ENCODE results near the gene CDHR1. TPM values are rescaled to one million over a fixed set of nuclear protein-coding genes. Genes with fewer than 3 reads are reported as not detected.
"Not testable (repeated sequence)": the region's sequence is repeated elsewhere in the genome, so short reads cannot be mapped to it uniquely, and the experiment has no call there.

CDHR1 gene
- total and polyA plus RNA-seq, 2 experiments from 2014 or later, result 3.2 to 6.6 TPM

GRCh38 chr10:84147347-84147746 is 47.0 kb upstream of the CDHR1 start (continued):
- TF ChIP-seq REST (IDR thresholded peaks at IDR 0.05; ENCODE audit: unreplicated experiment) (no peak), ZNF114 (CRISPR knock-in tag; IDR thresholded peaks at IDR 0.05) (no peak), JUNB (IDR thresholded peaks at IDR 0.05; ENCODE audit: unreplicated experiment) (no peak)
- TF ChIP-seq, protein P1, sequence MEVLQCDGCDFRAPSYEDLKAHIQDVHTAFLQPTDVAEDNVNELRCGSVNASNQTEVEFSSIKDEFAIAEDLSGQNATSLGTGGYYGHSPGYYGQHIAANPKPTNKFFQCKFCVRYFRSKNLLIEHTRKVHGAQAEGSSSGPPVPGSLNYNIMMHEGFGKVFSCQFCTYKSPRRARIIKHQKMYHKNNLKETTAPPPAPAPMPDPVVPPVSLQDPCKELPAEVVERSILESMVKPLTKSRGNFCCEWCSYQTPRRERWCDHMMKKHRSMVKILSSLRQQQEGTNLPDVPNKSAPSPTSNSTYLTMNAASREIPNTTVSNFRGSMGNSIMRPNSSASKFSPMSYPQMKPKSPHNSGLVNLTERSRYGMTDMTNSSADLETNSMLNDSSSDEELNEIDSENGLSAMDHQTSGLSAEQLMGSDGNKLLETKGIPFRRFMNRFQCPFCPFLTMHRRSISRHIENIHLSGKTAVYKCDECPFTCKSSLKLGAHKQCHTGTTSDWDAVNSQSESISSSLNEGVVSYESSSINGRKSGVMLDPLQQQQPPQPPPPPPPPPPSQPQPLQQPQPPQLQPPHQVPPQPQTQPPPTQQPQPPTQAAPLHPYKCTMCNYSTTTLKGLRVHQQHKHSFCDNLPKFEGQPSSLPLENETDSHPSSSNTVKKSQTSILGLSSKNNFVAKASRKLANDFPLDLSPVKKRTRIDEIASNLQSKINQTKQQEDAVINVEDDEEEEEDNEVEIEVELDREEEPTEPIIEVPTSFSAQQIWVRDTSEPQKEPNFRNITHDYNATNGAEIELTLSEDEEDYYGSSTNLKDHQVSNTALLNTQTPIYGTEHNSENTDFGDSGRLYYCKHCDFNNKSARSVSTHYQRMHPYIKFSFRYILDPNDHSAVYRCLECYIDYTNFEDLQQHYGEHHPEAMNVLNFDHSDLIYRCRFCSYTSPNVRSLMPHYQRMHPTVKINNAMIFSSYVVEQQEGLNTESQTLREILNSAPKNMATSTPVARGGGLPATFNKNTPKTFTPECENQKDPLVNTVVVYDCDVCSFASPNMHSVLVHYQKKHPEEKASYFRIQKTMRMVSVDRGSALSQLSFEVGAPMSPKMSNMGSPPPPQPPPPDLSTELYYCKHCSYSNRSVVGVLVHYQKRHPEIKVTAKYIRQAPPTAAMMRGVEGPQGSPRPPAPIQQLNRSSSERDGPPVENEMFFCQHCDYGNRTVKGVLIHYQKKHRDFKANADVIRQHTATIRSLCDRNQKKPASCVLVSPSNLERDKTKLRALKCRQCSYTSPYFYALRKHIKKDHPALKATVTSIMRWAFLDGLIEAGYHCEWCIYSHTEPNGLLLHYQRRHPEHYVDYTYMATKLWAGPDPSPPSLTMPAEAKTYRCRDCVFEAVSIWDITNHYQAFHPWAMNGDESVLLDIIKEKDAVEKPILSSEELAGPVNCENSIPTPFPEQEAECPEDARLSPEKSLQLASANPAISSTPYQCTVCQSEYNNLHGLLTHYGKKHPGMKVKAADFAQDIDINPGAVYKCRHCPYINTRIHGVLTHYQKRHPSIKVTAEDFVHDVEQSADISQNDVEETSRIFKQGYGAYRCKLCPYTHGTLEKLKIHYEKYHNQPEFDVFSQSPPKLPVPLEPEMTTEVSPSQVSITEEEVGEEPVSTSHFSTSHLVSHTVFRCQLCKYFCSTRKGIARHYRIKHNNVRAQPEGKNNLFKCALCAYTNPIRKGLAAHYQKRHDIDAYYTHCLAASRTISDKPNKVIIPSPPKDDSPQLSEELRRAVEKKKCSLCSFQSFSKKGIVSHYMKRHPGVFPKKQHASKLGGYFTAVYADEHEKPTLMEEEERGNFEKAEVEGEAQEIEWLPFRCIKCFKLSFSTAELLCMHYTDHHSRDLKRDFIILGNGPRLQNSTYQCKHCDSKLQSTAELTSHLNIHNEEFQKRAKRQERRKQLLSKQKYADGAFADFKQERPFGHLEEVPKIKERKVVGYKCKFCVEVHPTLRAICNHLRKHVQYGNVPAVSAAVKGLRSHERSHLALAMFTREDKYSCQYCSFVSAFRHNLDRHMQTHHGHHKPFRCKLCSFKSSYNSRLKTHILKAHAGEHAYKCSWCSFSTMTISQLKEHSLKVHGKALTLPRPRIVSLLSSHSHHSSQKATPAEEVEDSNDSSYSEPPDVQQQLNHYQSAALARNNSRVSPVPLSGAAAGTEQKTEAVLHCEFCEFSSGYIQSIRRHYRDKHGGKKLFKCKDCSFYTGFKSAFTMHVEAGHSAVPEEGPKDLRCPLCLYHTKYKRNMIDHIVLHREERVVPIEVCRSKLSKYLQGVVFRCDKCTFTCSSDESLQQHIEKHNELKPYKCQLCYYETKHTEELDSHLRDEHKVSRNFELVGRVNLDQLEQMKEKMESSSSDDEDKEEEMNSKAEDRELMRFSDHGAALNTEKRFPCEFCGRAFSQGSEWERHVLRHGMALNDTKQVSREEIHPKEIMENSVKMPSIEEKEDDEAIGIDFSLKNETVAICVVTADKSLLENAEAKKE (CRISPR knock-in tag; IDR thresholded peaks at IDR 0.05), result no peak

DNA sequence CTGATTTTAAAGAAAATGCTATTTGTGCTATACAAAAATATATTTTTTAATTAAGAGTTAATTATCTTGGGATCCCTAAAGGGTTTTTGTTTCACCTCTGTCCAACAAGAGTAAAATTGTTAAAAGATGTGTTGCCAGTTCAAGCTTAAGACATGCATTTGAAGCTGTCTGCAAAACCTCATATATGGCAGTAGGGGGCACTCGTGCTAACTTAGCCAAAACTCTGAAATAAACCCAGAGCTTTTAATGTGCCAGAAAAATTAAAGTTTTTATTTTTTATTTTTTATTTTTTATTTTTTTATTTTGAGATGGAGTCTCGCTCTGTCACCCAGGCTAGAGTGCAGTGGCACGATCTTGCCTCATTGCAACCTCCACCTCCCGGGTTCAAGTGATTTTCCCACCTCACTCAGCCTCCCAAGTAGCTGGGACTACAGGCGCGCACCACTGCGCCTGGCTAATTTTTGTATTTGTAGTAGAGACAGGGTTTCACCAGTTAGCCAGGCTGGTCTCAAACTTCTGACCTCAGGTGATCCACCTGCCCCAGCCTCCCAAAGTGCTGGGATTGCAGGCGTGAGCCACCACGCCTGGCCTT is 46.2 kb upstream of the CDHR1 start:
- H3K79me2 ChIP-seq (replicated peaks; ENCODE audit: insufficient read depth); H2AFZ ChIP-seq; H4K20me1 ChIP-seq (replicated peaks; ENCODE audit: insufficient read depth); H3K4me3 Mint-ChIP-seq; H3K9me3 Mint-ChIP-seq; H3F3A ChIP-seq (replicated peaks; ENCODE audit: low read depth); H3K4me3 ChIP-seq; H3K27me3 ChIP-seq (ENCODE audit: insufficient read depth); H3K4me1 ChIP-seq (ENCODE audit: insufficient read depth); H3K4me2 ChIP-seq; H3K9me2 ChIP-seq (ENCODE audit: insufficient read depth); H3K27me3 Mint-ChIP-seq (ENCODE audit: insufficient read depth, low read depth, poor library complexity); H3K27ac ChIP-seq (ENCODE audit: low read depth); H3K4me1 Mint-ChIP-seq; ATAC-seq; H3K27ac Mint-ChIP-seq: not testable (repeated sequence)
- peaks cover 72% of the 10 kb centered on the region for H3K36me3 Mint-ChIP-seq (ENCODE audit: low read depth)
- peaks cover 58% of the 10 kb centered on the region for H3K36me3 ChIP-seq (ENCODE audit: insufficient read depth)
- peak; percentile 64 for DNase-seq (ENCODE audit: low spot score)
- TF ChIP-seq, protein P2, sequence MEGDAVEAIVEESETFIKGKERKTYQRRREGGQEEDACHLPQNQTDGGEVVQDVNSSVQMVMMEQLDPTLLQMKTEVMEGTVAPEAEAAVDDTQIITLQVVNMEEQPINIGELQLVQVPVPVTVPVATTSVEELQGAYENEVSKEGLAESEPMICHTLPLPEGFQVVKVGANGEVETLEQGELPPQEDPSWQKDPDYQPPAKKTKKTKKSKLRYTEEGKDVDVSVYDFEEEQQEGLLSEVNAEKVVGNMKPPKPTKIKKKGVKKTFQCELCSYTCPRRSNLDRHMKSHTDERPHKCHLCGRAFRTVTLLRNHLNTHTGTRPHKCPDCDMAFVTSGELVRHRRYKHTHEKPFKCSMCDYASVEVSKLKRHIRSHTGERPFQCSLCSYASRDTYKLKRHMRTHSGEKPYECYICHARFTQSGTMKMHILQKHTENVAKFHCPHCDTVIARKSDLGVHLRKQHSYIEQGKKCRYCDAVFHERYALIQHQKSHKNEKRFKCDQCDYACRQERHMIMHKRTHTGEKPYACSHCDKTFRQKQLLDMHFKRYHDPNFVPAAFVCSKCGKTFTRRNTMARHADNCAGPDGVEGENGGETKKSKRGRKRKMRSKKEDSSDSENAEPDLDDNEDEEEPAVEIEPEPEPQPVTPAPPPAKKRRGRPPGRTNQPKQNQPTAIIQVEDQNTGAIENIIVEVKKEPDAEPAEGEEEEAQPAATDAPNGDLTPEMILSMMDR (conservative IDR thresholded peaks at IDR 0.05; ENCODE audit: low read depth in 2 of 2), result peak; percentile 65 to 69

Measured in GM23338 (cell line).